HG02943 (cell line): ENCODE data around the gene YBX2.

ENCODE experiments used
- ATAC-seq: cut with Tn5 transposase; IDR thresholded peaks from one replicate; pipeline ENCODE4 v1.9.1; 2021; ENCODE audit warnings: mild to moderate bottlenecking, low read depth, moderate library complexity; ENCODE audit not compliant: unreplicated experiment

The YBX2 gene

DNA sequence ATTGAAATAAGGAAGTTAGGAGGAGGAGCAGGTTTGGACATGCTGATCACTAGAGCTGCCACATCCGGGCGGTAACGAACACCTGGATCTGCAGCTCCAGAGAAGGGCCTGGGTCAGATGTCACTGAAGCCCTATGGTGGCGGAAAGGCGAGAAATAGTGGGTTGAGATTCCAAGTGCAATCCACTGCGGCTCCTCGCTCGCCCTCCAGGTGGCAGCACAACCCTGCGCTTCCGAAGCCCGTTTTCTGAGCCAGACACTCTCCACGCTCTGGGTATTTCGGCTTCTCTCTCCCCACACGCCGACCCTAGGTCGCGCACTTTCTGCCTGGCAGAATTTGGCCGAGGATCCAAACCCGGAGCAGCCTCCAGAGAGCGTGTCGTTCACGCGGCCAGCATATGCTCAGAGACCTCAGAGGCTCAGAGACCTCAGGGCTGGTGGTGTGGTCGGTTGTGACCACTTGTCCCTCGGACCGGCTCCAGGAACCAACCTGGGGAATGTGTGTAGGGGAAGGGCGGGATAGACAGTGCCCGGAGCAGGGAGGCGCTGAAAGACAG lies 13.8 kb downstream of the YBX2 start:
- no peak for ATAC-seq

- no peak for ATAC-seq
Observed at GRCh38 chr17:7279448-7279847, 15.0 kb downstream of the YBX2 start.

DNA sequence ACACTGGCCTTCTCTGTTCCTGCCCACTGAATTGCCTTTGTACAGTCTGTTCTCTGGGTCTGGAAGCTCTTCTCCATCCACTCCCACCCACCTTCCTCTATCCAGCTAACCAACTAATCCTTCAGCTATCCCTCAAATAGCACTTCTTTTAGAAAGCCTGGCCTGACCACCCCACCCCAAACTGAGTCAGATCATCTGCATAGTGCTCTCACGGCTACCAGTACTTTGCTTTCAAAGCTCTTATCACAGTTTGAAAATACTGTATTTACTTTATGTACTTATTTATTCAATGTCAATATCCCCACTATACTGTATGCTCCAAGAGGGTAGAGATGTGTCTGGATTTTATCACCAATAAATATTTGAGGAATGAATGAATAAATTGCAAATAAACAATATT lies 27.7 kb downstream of the YBX2 start:
- ATAC-seq: no peak

DNA sequence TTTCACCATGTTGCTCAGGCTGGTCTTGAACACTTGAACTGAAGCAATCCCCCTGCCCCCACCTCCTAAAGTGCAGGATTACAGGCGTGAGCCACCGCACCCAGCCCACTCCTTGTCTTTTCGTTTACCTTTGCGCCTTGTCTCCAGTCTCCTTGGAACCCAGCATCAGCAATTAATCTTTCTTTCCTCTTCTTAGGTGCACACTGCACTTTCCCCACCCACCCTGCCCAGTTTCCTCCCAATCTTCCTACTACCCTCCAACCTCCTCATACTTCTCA lies 30.7 kb downstream of the YBX2 start:
- no peak for ATAC-seq

DNA sequence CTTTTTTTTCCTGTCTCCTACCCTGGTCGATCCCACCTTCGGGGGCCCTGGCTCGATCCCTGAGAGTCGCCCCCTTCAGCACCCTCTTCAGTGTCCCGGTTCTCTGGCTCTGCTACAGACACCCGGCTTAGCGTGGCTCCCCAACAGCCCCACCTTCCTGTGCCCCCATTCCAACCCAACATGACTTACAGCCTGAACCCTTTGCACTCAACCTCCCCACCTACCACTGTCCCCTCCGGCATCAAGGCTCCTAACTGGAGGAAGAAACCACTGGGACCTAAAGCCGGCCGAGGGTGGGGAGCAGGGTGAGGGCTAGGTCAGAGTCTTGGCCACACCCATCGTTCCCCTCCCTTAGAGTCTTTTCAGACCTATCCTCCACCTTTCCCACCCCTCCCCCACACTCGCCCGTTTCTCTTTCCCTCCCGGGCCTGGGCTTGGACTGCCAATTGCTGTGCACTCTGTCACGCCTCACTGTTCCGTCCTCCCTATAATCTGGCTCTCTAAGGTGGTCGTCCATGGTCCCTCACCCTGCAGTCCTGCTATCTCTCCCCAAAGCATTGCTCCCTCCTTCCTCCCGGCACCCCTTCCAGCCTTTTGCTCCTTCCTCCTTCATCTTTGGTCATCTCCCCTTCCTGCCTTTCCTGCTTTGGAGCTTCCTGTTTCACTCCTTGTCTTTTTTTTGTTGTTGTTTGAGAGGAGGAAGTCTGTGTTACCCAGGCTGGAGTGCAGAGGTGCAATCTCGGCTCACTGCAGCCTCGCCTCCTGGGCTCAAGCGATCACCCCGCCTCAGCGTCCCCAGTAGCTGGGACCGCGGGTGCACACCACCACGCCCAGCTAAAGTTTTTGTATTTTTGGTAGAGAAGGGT lies 31.3 kb downstream of the YBX2 start:
- ATAC-seq: no peak

GRCh38 chr17:7262192-7262934 lies 32.1 kb downstream of the YBX2 start, which contains the start of gene CLDN7:
CLDN7 (minus strand) TSS chr17:7262478; CDS start chr17:7262043, 435 bp downstream.
- ATAC-seq: no peak

DNA sequence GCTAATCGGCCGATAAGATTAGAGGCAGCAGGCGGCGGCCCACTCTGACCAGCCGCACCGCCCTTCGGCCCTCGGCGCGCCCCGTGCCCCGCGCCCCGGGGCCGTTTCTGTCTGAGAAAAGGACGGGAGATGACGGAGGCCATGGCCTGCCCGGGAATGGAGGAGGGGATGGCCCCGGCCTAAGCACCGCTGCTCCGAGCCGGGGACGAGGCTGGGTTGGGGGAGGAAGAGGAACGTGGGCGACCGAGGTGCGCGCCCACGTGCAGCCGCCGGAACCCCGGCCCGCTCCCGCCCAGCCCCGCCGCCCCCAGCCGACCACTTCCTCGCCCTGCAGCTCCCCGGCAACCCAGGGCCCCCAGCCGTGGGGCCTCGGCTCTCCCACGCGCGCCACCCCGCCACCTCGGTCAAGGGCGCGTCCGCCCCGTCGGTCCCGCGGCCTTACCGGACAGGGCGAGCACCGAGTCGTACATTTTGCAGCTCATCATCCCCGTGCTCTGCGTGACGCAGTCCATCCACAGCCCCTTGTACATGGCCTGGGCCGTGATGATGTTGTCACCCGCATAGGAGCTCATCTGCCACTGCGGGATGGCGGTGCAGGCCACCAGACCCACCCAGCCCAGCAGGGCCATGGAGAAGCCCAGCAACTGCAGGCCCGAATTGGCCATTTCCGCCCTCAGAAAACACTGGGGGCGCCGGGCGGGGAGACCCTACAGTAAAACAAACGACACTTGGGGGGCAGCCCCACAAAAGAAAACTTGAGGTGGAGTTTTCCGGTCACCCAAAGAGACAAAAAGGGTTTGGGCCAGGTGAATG lies 32.9 kb downstream of the YBX2 start:
- no peak for ATAC-seq

- ATAC-seq: no peak
Observed at GRCh38 chr17:7260651-7261378, 33.6 kb downstream of the YBX2 start.

- ATAC-seq: no peak
Observed at GRCh38 chr17:7260151-7260550, 34.3 kb downstream of the YBX2 start.

GRCh38 chr17:7259555-7259889 lies 34.9 kb downstream of the YBX2 start:
- ATAC-seq: no peak

GRCh38 chr17:7258731-7259554 lies 35.5 kb downstream of the YBX2 start:
- ATAC-seq: no peak

GRCh38 chr17:7256766-7257456 lies 37.5 kb downstream of the YBX2 start:
- no peak for ATAC-seq

DNA sequence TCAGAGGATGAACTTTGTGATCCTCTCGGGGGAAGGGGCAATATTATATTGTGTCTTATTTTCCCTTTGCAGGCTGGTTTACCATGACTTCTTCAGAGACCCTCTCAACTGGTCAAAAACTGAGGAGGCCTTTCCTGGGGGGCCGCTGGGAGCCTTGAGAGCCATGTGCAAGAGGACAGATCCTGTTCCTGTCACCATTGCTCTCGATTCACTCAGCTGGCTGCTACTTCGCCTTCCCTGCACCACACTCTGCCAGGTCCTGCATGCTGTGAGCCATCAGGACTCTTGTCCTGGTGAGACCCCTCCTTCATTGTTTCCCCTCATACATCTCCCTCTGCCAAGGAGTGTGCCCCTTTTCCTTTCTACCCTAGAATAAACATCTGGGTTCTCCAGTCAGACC lies 39.9 kb downstream of the YBX2 start:
- ATAC-seq: no peak

- no peak for ATAC-seq
Observed at GRCh38 chr17:7253082-7253481, 41.4 kb downstream of the YBX2 start.

GRCh38 chr17:7252176-7253043 lies 42.0 kb downstream of the YBX2 start, which contains the start of gene ELP5:
ELP5 (plus strand) TSS chr17:7252215; CDS start chr17:7252551, 336 bp downstream.
- ATAC-seq: peak; percentile 45

GRCh38 chr17:7251661-7252175 lies 42.7 kb downstream of the YBX2 start, which contains the start of gene CTDNEP1:
CTDNEP1 (minus strand) TSS chr17:7251734; CDS start chr17:7251296, 438 bp downstream.
- ATAC-seq: peak; percentile 80
